HCT116 (cell line): ENCODE data around the gene PTTG2. TPM values are rescaled to one million over a fixed set of nuclear protein-coding genes. Genes with fewer than 3 reads are reported as not detected.

ENCODE experiments used
- ATAC-seq: fragments of 200-7000 bp; cut with Tn5 transposase; 2 replicates; pipeline ENCODE4 v1.9.1; 2020; ENCODE audit warnings: mild to moderate bottlenecking, moderate library complexity
- BruUV-seq: library from RNA; stranded (reverse); fragments of 400-500 nt; replicated peaks from 2 replicates; lab custom pipeline; 2021; lab: Mats Ljungman, UMichigan
- CTCF ChIA-PET: fragments of 300-600 bp; sonication (Branson Sonifier 250); formaldehyde crosslinking; loops from one replicate; lab custom pipeline; 2021; ENCODE audit warnings: antibody characterized with exemption; lab: Charles Lee
- POLR2A ChIA-PET: fragments of 300-600, 350-600 bp; sonication (Branson Sonifier 250); formaldehyde crosslinking; loops from one replicate; lab custom pipeline; 2021; ENCODE audit warnings: antibody characterized with exemption; lab: Charles Lee
- RAD21 ChIA-PET, 2 experiments: fragments of 300-600 bp; sonication (Branson Sonifier 250); formaldehyde crosslinking; loops; one replicate each; lab custom pipeline; 2023; ENCODE audit warnings: low total read pairs in 2 of 2; ENCODE audit not compliant: uncharacterized antibody in 2 of 2, unreplicated experiment in 2 of 2, low non-redundant PET in 1 of 2; lab: Charles Lee
- DNase-seq: peaks from one replicate; pipeline ENCODE4 v3.0.0-alpha.2; 2010; ENCODE audit warnings: low read depth, low spot score
- H2AFZ ChIP-seq: fragments of 200-600 bp; shearing (Covaris generic), sonication (generic); 2 replicates; pipeline ENCODE4 v1.6.1; 2017; ENCODE audit warnings: low read depth, mixed run types, mixed read lengths, antibody characterized with exemption, low read length; ENCODE audit not compliant: poor library complexity, severe bottlenecking
- H3K27ac ChIP-seq: 2 replicates; pipeline ENCODE4 v1.5.1; 2012; ENCODE audit warnings: low read depth, low read length
- H3K27me3 ChIP-seq: fragments of 200-600 bp; sonication (generic); 2 replicates; pipeline ENCODE4 v1.6.1; 2016; ENCODE audit warnings: mixed run types, low read length, mixed read lengths; ENCODE audit not compliant: insufficient read depth
- H3K36me3 ChIP-seq, 2 experiments: fragments of 200-500 bp in 1 of 2; fragments of 200-600 bp in 1 of 2; sonication (Bioruptor generic) in 1 of 2; sonication (generic) in 1 of 2; 2 replicates each; pipeline versions ENCODE4 v1.5.1 to v1.6.1; 2014 to 2016; ENCODE audit warnings: low read length in 2 of 2, inconsistent platforms in 1 of 2, mixed read lengths in 1 of 2, mixed run types in 1 of 2; ENCODE audit not compliant: insufficient read depth in 2 of 2, control insufficient read depth in 1 of 2
- H3K4me1 ChIP-seq, 2 experiments: fragments of 200-600 bp in 1 of 2; sonication (generic) in 1 of 2; 2 replicates each; pipeline versions ENCODE4 v1.5.1 to v1.6.1; 2012 to 2017; ENCODE audit warnings: low read length in 2 of 2, inconsistent platforms in 1 of 2, mild to moderate bottlenecking in 1 of 2, mixed read lengths in 1 of 2, mixed run types in 1 of 2, moderate library complexity in 1 of 2; ENCODE audit not compliant: insufficient read depth in 2 of 2, control insufficient read depth in 1 of 2
- H3K4me2 ChIP-seq: fragments of 200-600 bp; sonication (generic); 2 replicates; pipeline ENCODE4 v1.6.1; 2017; ENCODE audit warnings: mixed run types, low read length, mixed read lengths
- H3K4me3 ChIP-seq, 2 experiments: fragments of 200-600 bp in 1 of 2; sonication (generic) in 1 of 2; replicated peaks in 1 of 2; 2 replicates each; pipeline ENCODE4 v1.5.1; 2011 to 2016; ENCODE audit warnings: low read length in 2 of 2, control low read depth in 1 of 2, low read depth in 1 of 2, mild to moderate bottlenecking in 1 of 2, mixed read lengths in 1 of 2, mixed run types in 1 of 2
- H3K79me2 ChIP-seq: fragments of 200-600 bp; sonication (generic); 2 replicates; pipeline ENCODE4 v1.6.1; 2017; ENCODE audit warnings: mild to moderate bottlenecking, mixed run types, low read length, moderate library complexity, mixed read lengths; ENCODE audit not compliant: insufficient read depth
- H3K9ac ChIP-seq: fragments of 200-600 bp; sonication (generic); 2 replicates; pipeline ENCODE4 v1.6.1; 2016; ENCODE audit warnings: low read length, mixed read lengths
- H3K9me2 ChIP-seq: fragments of 200-600 bp; sonication (generic), shearing (Covaris generic); 2 replicates; pipeline ENCODE4 v1.6.1; 2017; ENCODE audit warnings: mixed run types, mild to moderate bottlenecking, moderate library complexity; ENCODE audit not compliant: insufficient read depth
- H3K9me3 ChIP-seq, 2 experiments: fragments of 200-500 bp in 1 of 2; fragments of 200-600 bp in 1 of 2; sonication (Bioruptor generic) in 1 of 2; sonication (generic) in 1 of 2; 2 replicates each; pipeline ENCODE4 v1.6.1; 2014 to 2017; ENCODE audit warnings: low read length in 2 of 2, mixed read lengths in 2 of 2, inconsistent platforms in 1 of 2, low read depth in 1 of 2, mild to moderate bottlenecking in 1 of 2, mixed run types in 1 of 2, moderate library complexity in 1 of 2; ENCODE audit not compliant: control insufficient read depth in 1 of 2, insufficient read depth in 1 of 2
- H4K20me1 ChIP-seq: fragments of 200-600 bp; sonication (generic), shearing (Covaris generic); 2 replicates; pipeline ENCODE4 v1.6.1; 2017; ENCODE audit warnings: mixed run types, mild to moderate bottlenecking, moderate library complexity; ENCODE audit not compliant: insufficient read depth
- CEBPB ChIP-seq: IDR thresholded peaks from 2 replicates; pipeline ENCODE4 v1.6.1; 2012; ENCODE audit warnings: low read depth
- EGR1 ChIP-seq: IDR thresholded peaks from 2 replicates; pipeline ENCODE4 v1.6.1; 2012; ENCODE audit warnings: low read depth
- EZH2 ChIP-seq: fragments of 200-600 bp; sonication (generic); IDR thresholded peaks from 2 replicates; pipeline ENCODE4 v1.6.1; 2017; ENCODE audit warnings: antibody characterized with exemption, mixed run types
- JUND ChIP-seq: IDR thresholded peaks from 2 replicates; pipeline ENCODE4 v1.6.1; 2012
- POLR2A ChIP-seq: IDR thresholded peaks from 2 replicates; pipeline ENCODE4 v1.7.0; 2011; ENCODE audit warnings: borderline replicate concordance; ENCODE audit not compliant: insufficient read depth, insufficient read length; ENCODE audit errors: extremely low read depth
- POLR2AphosphoS5 ChIP-seq: IDR thresholded peaks from 2 replicates; pipeline ENCODE4 v1.6.1; 2011; ENCODE audit warnings: mild to moderate bottlenecking, low read depth, low read length, moderate library complexity
- SRF ChIP-seq: IDR thresholded peaks from 2 replicates; pipeline ENCODE4 v1.6.1; 2012; ENCODE audit warnings: low read depth
- TCF7L2 ChIP-seq: IDR thresholded peaks from 2 replicates; pipeline ENCODE4 v1.7.0; 2011; ENCODE audit warnings: borderline replicate concordance, inconsistent platforms; ENCODE audit not compliant: insufficient read depth, insufficient read length; ENCODE audit errors: extremely low read depth
- YY1 ChIP-seq: IDR thresholded peaks from 2 replicates; pipeline ENCODE4 v1.6.1; 2011; ENCODE audit warnings: low read length, low read depth, moderate library complexity, mild to moderate bottlenecking; ENCODE audit not compliant: insufficient replicate concordance; ENCODE audit errors: extremely low read depth
- ZFX ChIP-seq: fragments of 450-650 bp; IDR thresholded peaks from 2 replicates; pipeline ENCODE4 v1.6.1; 2017
- intact Hi-C: fragments of 100-400 bp; cut with micrococcal nuclease; formaldehyde crosslinking; loops from 2 replicates; pipeline ENCODE4 v1.10.0; 2022
- total RNA-seq: library from RNA; stranded (reverse); gene quantifications from one replicate; pipeline ENCODE4 v1.2.1, GENCODE V29; 2021; ENCODE audit not compliant: unreplicated experiment
- TF ChIP-seq, protein P1 (sequence below): IDR thresholded peaks from 2 replicates; pipeline ENCODE4 v1.6.1; 2012
- TF ChIP-seq, protein P2 (sequence below), 3 experiments: fragments of 200-600 bp in 1 of 3; sonication (generic) in 1 of 3; IDR thresholded peaks in 2 of 3; conservative IDR thresholded peaks in 1 of 3; 2 replicates each; pipeline ENCODE4 v1.5.1; 2012 to 2017; ENCODE audit warnings: low read depth in 2 of 3, low read length in 2 of 3, antibody characterized with exemption in 1 of 3, borderline replicate concordance in 1 of 3, control low read depth in 1 of 3, mild to moderate bottlenecking in 1 of 3, mixed read lengths in 1 of 3, mixed run types in 1 of 3, moderate library complexity in 1 of 3; ENCODE audit not compliant: insufficient read depth in 1 of 3
- TF ChIP-seq, protein P3 (sequence below): IDR thresholded peaks from 2 replicates; pipeline ENCODE4 v1.6.1; 2012; ENCODE audit warnings: low read depth

PTTG2 gene
- total RNA-seq, 1 experiment from 2014 or later: not detected

DNA sequence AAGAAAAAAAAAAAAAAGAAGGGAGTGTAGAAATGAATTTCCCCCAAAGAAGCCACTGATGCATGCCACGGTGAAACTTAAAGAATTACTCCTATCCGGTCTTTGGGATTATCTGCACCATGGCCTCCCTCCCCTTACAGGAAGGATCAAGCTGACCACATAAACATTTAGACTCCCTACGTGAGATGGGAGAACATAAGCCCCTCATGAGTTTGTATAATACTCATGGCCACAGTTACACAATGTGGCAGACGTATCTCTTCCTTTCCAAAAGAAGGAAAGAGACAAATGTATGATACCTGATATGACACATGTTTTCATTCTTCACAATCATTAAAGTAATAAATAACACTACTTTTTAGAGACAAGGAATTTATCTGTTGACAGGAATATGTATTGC is 3.3 kb upstream of the PTTG2 start:
- RAD21 ChIA-PET: no interaction called here

DNA sequence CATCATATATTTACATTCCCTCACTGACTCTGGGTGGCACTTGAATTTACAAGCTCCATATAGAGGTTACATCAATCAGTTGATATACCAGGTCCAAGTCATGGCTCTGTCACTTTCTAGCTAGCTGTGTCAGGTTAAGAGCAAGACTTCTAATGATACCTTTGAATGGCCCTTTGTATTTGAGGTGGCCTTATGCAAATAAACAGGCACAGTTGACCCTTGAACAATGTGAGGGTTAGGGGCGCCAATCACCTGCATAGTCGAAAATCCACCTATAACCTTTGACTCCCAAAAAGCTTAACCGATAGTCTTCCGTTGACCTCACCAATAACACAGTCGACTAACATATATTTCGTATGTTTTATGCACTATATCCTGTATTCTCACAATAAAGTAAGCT is 1.3 kb upstream of the PTTG2 start:
- no peak for DNase-seq
- CTCF ChIA-PET: no interaction called here
- RAD21 ChIA-PET: no interaction called here
- no peaks in the 10 kb centered on the region for H3K36me3 ChIP-seq
- H2AFZ ChIP-seq: no peak overlapping the region
- H3K9me3 ChIP-seq: no peaks in the 10 kb centered on the region
- H3K79me2 ChIP-seq: no peaks in the 10 kb centered on the region
- no peak overlapping the region for H3K27ac ChIP-seq
- no peak overlapping the region for H3K4me2 ChIP-seq
- POLR2A ChIA-PET: interaction anchor here (0.7 kb wide), 1 partner anchor 1142 kb away, joined by 3 read pairs; no protein-coding TSS in a partner anchor
- no TSS peak for BruUV-seq
- H3K4me1 ChIP-seq: no peaks in the 10 kb centered on the region
- intact Hi-C loops: no loop called here
- no peak overlapping the region for H3K4me3 ChIP-seq
- no peaks in the 10 kb centered on the region for H3K27me3 ChIP-seq
- ATAC-seq: no peak
- no peaks in the 10 kb centered on the region for H3K9me2 ChIP-seq
- no peaks in the 10 kb centered on the region for H4K20me1 ChIP-seq
- no peak overlapping the region for H3K9ac ChIP-seq
- TF ChIP-seq, protein P1, sequence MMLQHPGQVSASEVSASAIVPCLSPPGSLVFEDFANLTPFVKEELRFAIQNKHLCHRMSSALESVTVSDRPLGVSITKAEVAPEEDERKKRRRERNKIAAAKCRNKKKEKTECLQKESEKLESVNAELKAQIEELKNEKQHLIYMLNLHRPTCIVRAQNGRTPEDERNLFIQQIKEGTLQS: no peak
- no peak for TF ChIP-seq EZH2
- TF ChIP-seq, protein P2, sequence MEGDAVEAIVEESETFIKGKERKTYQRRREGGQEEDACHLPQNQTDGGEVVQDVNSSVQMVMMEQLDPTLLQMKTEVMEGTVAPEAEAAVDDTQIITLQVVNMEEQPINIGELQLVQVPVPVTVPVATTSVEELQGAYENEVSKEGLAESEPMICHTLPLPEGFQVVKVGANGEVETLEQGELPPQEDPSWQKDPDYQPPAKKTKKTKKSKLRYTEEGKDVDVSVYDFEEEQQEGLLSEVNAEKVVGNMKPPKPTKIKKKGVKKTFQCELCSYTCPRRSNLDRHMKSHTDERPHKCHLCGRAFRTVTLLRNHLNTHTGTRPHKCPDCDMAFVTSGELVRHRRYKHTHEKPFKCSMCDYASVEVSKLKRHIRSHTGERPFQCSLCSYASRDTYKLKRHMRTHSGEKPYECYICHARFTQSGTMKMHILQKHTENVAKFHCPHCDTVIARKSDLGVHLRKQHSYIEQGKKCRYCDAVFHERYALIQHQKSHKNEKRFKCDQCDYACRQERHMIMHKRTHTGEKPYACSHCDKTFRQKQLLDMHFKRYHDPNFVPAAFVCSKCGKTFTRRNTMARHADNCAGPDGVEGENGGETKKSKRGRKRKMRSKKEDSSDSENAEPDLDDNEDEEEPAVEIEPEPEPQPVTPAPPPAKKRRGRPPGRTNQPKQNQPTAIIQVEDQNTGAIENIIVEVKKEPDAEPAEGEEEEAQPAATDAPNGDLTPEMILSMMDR (IDR thresholded peaks at IDR 0.05 in 2 of 3, conservative IDR thresholded peaks at IDR 0.05 in 1 of 3; ENCODE audit: borderline replicate concordance in 1 of 3, insufficient read depth in 1 of 3, low read depth in 2 of 3, low read length in 2 of 3): no peak
- TF ChIP-seq POLR2A: no peak
- no peak for TF ChIP-seq TCF7L2
- TF ChIP-seq POLR2AphosphoS5: no peak
- no peak for TF ChIP-seq SRF
- TF ChIP-seq EGR1: no peak
- no peak for TF ChIP-seq ZFX
- TF ChIP-seq, protein P3, sequence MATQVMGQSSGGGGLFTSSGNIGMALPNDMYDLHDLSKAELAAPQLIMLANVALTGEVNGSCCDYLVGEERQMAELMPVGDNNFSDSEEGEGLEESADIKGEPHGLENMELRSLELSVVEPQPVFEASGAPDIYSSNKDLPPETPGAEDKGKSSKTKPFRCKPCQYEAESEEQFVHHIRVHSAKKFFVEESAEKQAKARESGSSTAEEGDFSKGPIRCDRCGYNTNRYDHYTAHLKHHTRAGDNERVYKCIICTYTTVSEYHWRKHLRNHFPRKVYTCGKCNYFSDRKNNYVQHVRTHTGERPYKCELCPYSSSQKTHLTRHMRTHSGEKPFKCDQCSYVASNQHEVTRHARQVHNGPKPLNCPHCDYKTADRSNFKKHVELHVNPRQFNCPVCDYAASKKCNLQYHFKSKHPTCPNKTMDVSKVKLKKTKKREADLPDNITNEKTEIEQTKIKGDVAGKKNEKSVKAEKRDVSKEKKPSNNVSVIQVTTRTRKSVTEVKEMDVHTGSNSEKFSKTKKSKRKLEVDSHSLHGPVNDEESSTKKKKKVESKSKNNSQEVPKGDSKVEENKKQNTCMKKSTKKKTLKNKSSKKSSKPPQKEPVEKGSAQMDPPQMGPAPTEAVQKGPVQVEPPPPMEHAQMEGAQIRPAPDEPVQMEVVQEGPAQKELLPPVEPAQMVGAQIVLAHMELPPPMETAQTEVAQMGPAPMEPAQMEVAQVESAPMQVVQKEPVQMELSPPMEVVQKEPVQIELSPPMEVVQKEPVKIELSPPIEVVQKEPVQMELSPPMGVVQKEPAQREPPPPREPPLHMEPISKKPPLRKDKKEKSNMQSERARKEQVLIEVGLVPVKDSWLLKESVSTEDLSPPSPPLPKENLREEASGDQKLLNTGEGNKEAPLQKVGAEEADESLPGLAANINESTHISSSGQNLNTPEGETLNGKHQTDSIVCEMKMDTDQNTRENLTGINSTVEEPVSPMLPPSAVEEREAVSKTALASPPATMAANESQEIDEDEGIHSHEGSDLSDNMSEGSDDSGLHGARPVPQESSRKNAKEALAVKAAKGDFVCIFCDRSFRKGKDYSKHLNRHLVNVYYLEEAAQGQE: no peak

More for the DNA sequence above, 3.3 kb upstream of the PTTG2 start:
- no peak overlapping the region for H3K4me2 ChIP-seq
- H3K27ac ChIP-seq: no peak overlapping the region
- no peaks in the 10 kb centered on the region for H3K27me3 ChIP-seq
- no peak overlapping the region for H2AFZ ChIP-seq
- H3K9me2 ChIP-seq: no peaks in the 10 kb centered on the region
- no peak for TF ChIP-seq YY1
- no peak for TF ChIP-seq CEBPB
- TF ChIP-seq JUND: no peak
- TF ChIP-seq, protein P1: no peak
- TF ChIP-seq SRF: no peak
- ATAC-seq (no peak), DNase-seq (no peak)
- POLR2A ChIA-PET: no interaction called here
- no peaks in the 10 kb centered on the region for H3K9me3 ChIP-seq
- no peaks in the 10 kb centered on the region for H3K79me2 ChIP-seq
- intact Hi-C loops: no loop called here
- H3K4me3 ChIP-seq: no peak overlapping the region
- CTCF ChIA-PET: no interaction called here
- no peak overlapping the region for H3K9ac ChIP-seq
- no peaks in the 10 kb centered on the region for H4K20me1 ChIP-seq
- no TSS peak for BruUV-seq
- no peaks in the 10 kb centered on the region for H3K4me1 ChIP-seq
- H3K36me3 ChIP-seq: no peaks in the 10 kb centered on the region
